ENCODE results near the gene AMIGO3.

DNA sequence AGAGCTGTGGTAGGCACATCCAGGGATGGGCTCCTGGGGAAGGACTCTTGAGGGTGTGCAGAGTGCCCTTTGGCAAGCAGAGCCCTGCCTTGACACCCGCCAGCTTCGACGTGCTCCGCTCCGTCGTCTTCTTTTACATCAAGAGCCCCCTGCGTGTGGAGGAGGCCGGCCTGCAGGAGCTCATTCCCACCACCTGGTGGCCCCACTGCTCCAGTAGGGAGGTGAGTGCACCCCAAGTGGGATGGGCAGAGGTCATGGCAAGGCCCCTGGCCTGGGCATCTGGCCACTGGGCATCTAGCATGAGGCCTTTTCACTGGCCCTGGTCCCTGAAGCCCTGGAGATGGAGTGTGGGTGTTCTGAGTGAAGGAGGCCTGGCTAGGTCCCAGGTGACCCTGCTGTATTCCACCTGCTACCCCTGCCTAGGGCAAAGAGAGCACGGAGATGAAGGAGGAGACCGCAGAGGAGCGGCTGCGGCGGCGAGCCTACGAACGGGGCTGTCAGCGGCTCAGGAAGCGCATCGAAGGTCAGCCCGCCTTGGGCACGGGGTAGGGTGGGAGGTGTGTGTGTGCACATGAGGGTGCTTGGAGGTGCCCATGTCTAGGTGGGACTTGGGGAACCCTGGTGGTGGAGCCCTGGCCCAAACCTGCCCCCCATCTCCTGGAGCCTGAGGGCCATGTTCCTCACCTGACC, 18.0 kb downstream of the AMIGO3 start:
- no peak for TF ChIP-seq EZH2 (IDR thresholded peaks at IDR 0.05; ENCODE audit: insufficient read depth, poor library complexity, severe bottlenecking)
- TF ChIP-seq EZH2phosphoT487 (IDR thresholded peaks at IDR 0.05; ENCODE audit: insufficient read depth, low read depth), result no peak

Measured in GM23248 (cell line).